HepG2 (cell line): Measurements from ENCODE around the gene FN1. TPM values are rescaled to one million over a fixed set of nuclear protein-coding genes. Genes with fewer than 3 reads are reported as not detected.

Experiments
- ATAC-seq: fragments of 200-7000 bp; cut with Tn5 transposase; 3 replicates; pipeline ENCODE4 v1.9.1; 2020; ENCODE audit warnings: mild to moderate bottlenecking, moderate library complexity
- BruUV-seq: library from RNA; stranded (reverse); fragments of 400-500 nt; replicated peaks from 2 replicates; lab custom pipeline; 2021; lab: Mats Ljungman, UMichigan
- CTCF ChIA-PET: fragments of 300-600 bp; formaldehyde crosslinking; extraction: SDS; loops from one replicate; lab custom pipeline; 2021; ENCODE audit warnings: low total read pairs, inconsistent platforms, low intra/inter-chr PET ratio; lab: Yijun Ruan, JAX
- POLR2A ChIA-PET: fragments of 350-600 bp; sonication (Branson Sonifier 250); formaldehyde crosslinking; loops from one replicate; lab custom pipeline; 2020; ENCODE audit warnings: antibody characterized with exemption, inconsistent platforms; lab: Yijun Ruan, JAX
- DNase-seq: peaks from one replicate; pipeline ENCODE4 v3.0.0-alpha.2; 2015; ENCODE audit warnings: low spot score
- FAIRE-seq: peaks from 3 replicates; lab custom pipeline; 2011; peaks lifted over from hg19 to GRCh38; lab: Jason Lieb, UNC
- H2AFZ ChIP-seq: one replicate; pipeline ENCODE4 v1.6.1; 2011; ENCODE audit warnings: low read length, inconsistent platforms
- H3K27ac ChIP-seq: fragments of 300-600 bp; 3 replicates; pipeline ENCODE4 v1.8.0; 2011; ENCODE audit warnings: mixed run types, mild to moderate bottlenecking, mixed read lengths, low read length, inconsistent platforms; ENCODE audit not compliant: insufficient read depth; ENCODE audit errors: extremely low read length
- H3K27me3 ChIP-seq, 2 experiments: fragments of 200-600 bp in 1 of 2; 2 replicates in 1 of 2; 3 replicates in 1 of 2; pipeline versions ENCODE4 v1.6.0 to v1.8.0; 2011; ENCODE audit warnings: low read length in 2 of 2, mild to moderate bottlenecking in 2 of 2, moderate library complexity in 2 of 2, inconsistent platforms in 1 of 2; ENCODE audit not compliant: insufficient read depth in 2 of 2, control insufficient read depth in 1 of 2
- H3K36me3 ChIP-seq, 2 experiments: fragments of 200-600 bp in 1 of 2; replicated peaks in 1 of 2; 2 replicates in 1 of 2; 3 replicates in 1 of 2; pipeline versions ENCODE4 v1.5.1 to v1.8.0; 2011; ENCODE audit warnings: low read length in 2 of 2, inconsistent platforms in 1 of 2; ENCODE audit not compliant: insufficient read depth in 2 of 2, control insufficient read depth in 1 of 2
- H3K4me1 ChIP-seq: 2 replicates; pipeline ENCODE4 v1.5.1; 2012; ENCODE audit warnings: low read length, inconsistent platforms; ENCODE audit not compliant: insufficient read depth
- H3K4me2 ChIP-seq: 2 replicates; pipeline ENCODE4 v1.6.0; 2011; ENCODE audit warnings: low read depth, low read length, inconsistent platforms
- H3K4me3 ChIP-seq, 3 experiments: fragments of 200-600 bp in 1 of 3; sonication (generic), shearing (Covaris generic) in 1 of 3; replicated peaks in 1 of 3; 2 replicates each; pipeline ENCODE4 v1.5.1; 2011 to 2016; ENCODE audit warnings: low read length in 3 of 3, inconsistent platforms in 2 of 3, low read depth in 2 of 3, mild to moderate bottlenecking in 2 of 3, control low read depth in 1 of 3, mixed read lengths in 1 of 3; ENCODE audit not compliant: insufficient read depth in 1 of 3
- H3K79me2 ChIP-seq: one replicate; pipeline ENCODE4 v1.6.1; 2011; ENCODE audit warnings: low read length, inconsistent platforms; ENCODE audit not compliant: insufficient read depth
- H3K9ac ChIP-seq: 2 replicates; pipeline ENCODE4 v1.6.0; 2011; ENCODE audit warnings: mild to moderate bottlenecking, low read depth, low read length, inconsistent platforms; ENCODE audit not compliant: insufficient read depth
- H3K9me3 ChIP-seq: 2 replicates; pipeline ENCODE4 v1.5.1; 2012; ENCODE audit warnings: mild to moderate bottlenecking, low read length
- H4K20me1 ChIP-seq: 2 replicates; pipeline ENCODE4 v1.6.0; 2011; ENCODE audit warnings: inconsistent platforms, mild to moderate bottlenecking, low read length, moderate library complexity; ENCODE audit not compliant: insufficient read depth
- AHDC1 ChIP-seq: sonication (generic); formaldehyde crosslinking; IDR thresholded peaks from 2 replicates; pipeline ENCODE4 v1.5.1; 2020; ENCODE audit warnings: mild to moderate bottlenecking, missing genetic modification reagents, borderline replicate concordance
- ATF4 ChIP-seq, 2 experiments: fragments of 450-650 bp in 1 of 2; sonication (generic) in 1 of 2; formaldehyde crosslinking; IDR thresholded peaks; 2 replicates each; pipeline versions ENCODE4 v1.5.0 to v1.8.0; 2020 to 2022; ENCODE audit warnings: mild to moderate bottlenecking in 1 of 2, missing genetic modification reagents in 1 of 2
- EZH2 ChIP-seq: conservative IDR thresholded peaks from 2 replicates; pipeline ENCODE4 v1.6.1; 2012; ENCODE audit warnings: mild to moderate bottlenecking, low read depth, low read length, moderate library complexity
- HNF4A ChIP-seq: sonication (generic); formaldehyde crosslinking; IDR thresholded peaks from 2 replicates; pipeline ENCODE4 v1.4.0; 2020; ENCODE audit warnings: missing genetic modification reagents
- KAT8 ChIP-seq: IDR thresholded peaks from 2 replicates; pipeline ENCODE4 v1.6.1; 2016; ENCODE audit warnings: missing genetic modification reagents, missing compliant biosample characterization
- NR2F1 ChIP-seq, 2 experiments: fragments of 450-650 bp in 1 of 2; formaldehyde crosslinking in 1 of 2; IDR thresholded peaks; 2 replicates each; pipeline versions ENCODE4 v1.5.0 to v1.6.1; 2016 to 2020; ENCODE audit warnings: mild to moderate bottlenecking in 1 of 2, missing compliant biosample characterization in 1 of 2, missing genetic modification reagents in 1 of 2, moderate library complexity in 1 of 2
- PCBP1 ChIP-seq: fragments of 200-400 bp; formaldehyde crosslinking; IDR thresholded peaks from 2 replicates; pipeline ENCODE4 v1.6.1; 2017; ENCODE audit warnings: mild to moderate bottlenecking, low read depth, low read length, borderline replicate concordance
- SCMH1 ChIP-seq: sonication (generic); formaldehyde crosslinking; IDR thresholded peaks from 2 replicates; pipeline ENCODE4 v1.9.0; 2021; ENCODE audit warnings: missing genetic modification reagents, mild to moderate bottlenecking, borderline replicate concordance
- SKI ChIP-seq: fragments of 450-650 bp; IDR thresholded peaks from one replicate; pipeline ENCODE4 v1.6.1; 2018; ENCODE audit warnings: mild to moderate bottlenecking; ENCODE audit not compliant: partially characterized antibody
- SNAI1 ChIP-seq: sonication (generic); formaldehyde crosslinking; IDR thresholded peaks from 2 replicates; pipeline ENCODE4 v1.5.0; 2020; ENCODE audit warnings: mild to moderate bottlenecking, missing genetic modification reagents, borderline replicate concordance
- SP5 ChIP-seq: IDR thresholded peaks from 2 replicates; pipeline ENCODE4 v1.6.1; 2016; ENCODE audit warnings: low read depth, borderline replicate concordance
- ZBTB46 ChIP-seq: sonication (generic); formaldehyde crosslinking; IDR thresholded peaks from 2 replicates; pipeline ENCODE4 v1.4.0; 2020; ENCODE audit warnings: mild to moderate bottlenecking, missing genetic modification reagents, borderline replicate concordance
- ZNF235 ChIP-seq: sonication (generic); formaldehyde crosslinking; IDR thresholded peaks from 2 replicates; pipeline ENCODE4 v1.8.1; 2023; ENCODE audit warnings: mild to moderate bottlenecking, missing genetic modification reagents, borderline replicate concordance
- ZNF552 ChIP-seq: sonication (generic); formaldehyde crosslinking; IDR thresholded peaks from 2 replicates; pipeline ENCODE4 v1.9.0; 2022; ENCODE audit warnings: missing genetic modification reagents, mild to moderate bottlenecking, borderline replicate concordance
- ZNF564 ChIP-seq: sonication (generic); formaldehyde crosslinking; IDR thresholded peaks from 2 replicates; pipeline ENCODE4 v1.8.1; 2023; ENCODE audit warnings: mild to moderate bottlenecking, missing genetic modification reagents
- WGBS: methylation state at CpG from one replicate; pipeline ENCODE4 v1.1.6; 2017; ENCODE audit warnings: low lambda C conversion rate; 5-methylcytosine and 5-hydroxymethylcytosine counted together
- in situ Hi-C: cut with HindIII; loops from 2 replicates; pipeline ENCODE4 v1.10.0; 2017; ENCODE audit warnings: low pct_unique_long_range_greater_than_20kb; ENCODE audit not compliant: extremely low pct_ligation_motif_present
- intact Hi-C: fragments of 100-400 bp; cut with micrococcal nuclease; formaldehyde crosslinking; loops from one replicate; pipeline ENCODE4 v1.10.0; 2022; ENCODE audit not compliant: unreplicated experiment
- polyA plus RNA-seq, 8 experiments: library from polyadenylated mRNA; depleted of rRNA in 3 of 8; stranded (reverse) in 7 of 8; unstranded in 1 of 8; fragments of >200 nt; fragmentation: Illumina TruSeq in 4 of 8; extraction: Trizol in 4 of 8; gene quantifications; 2 replicates each; pipeline versions ENCODE4 v1.2.1 to v1.2.3, GENCODE V29; 2011 to 2016; ENCODE audit warnings: low read depth in 4 of 8, missing spikeins in 1 of 8, mixed read lengths in 1 of 8; ENCODE audit not compliant: insufficient read depth in 1 of 8
- total RNA-seq, 5 experiments: library from RNA; depleted of rRNA; stranded (reverse); fragments of >200 nt; fragmentation: Illumina TruSeq; extraction: Trizol; gene quantifications; 2 replicates each; pipeline ENCODE4 v1.2.3, GENCODE V29; 2016; ENCODE audit warnings: low read depth in 1 of 5

FN1 gene
- total and polyA plus RNA-seq, 2 of the 13 experiments (the other 11 are each of a cell fraction or from before 2014, with no cell fraction given): 1,847 to 6,471 TPM

GRCh38 chr2:215420471-215420935 lies 15.4 kb downstream of the FN1 start:
- Histone ChIP-seq H3K79me2 (peaks cover 67% of the 10 kb centered on the region), H3K27ac (peak overlapping the region; percentile 77), H3K36me3 (peaks cover 27 to 77% of the 10 kb centered on the region in 2 experiments), H2AFZ (no peak overlapping the region), H3K27me3 (no peaks in the 10 kb centered on the region), H4K20me1 (0 out of 2 replicates have a peak, but pooled peaks cover 5% of the 10 kb centered on the region), H3K4me1 (peaks cover 100% of the 10 kb centered on the region), H3K4me3 (peak overlapping the region in 1 of 3 experiments; percentile 18; a peak in 1 of 6 replicates), H3K4me2 (peak overlapping the region; percentile 73), H3K9ac (peak overlapping the region; percentile 2; the same call in 1 of the 2 replicates), H3K9me3 (no peaks in the 10 kb centered on the region)
- POLR2A ChIA-PET: interaction anchor here (1.0 to 7.6 kb wide), 11 partner anchors 9 to 329 kb away, joined by 3 to 118 read pairs (median 5); partner anchors contain the start of gene FN1
- BruUV-seq: no TSS peak
- FAIRE-seq (no peak), DNase-seq (peak; percentile 92), ATAC-seq (peak; percentile 59)
- CTCF ChIA-PET: no interaction called here
- 19% methylated on average over 8 of the region's 8 CpGs for WGBS
- intact Hi-C loops (no loop called here), in situ Hi-C loops (no loop called here)
- no peak for TF ChIP-seq ZNF564 (CRISPR knock-in tag)
- TF ChIP-seq ATF4 (CRISPR knock-in tag; IDR thresholded peaks at IDR 0.05): peak in 1 of 2 experiments; percentile 65; a peak in 2 of 4 replicates
- peak; percentile 23 for TF ChIP-seq SKI
- TF ChIP-seq NR2F1 (CRISPR knock-in tag; IDR thresholded peaks at IDR 0.05): 0 out of 4 replicates have a peak, but pooled peaks have one; percentile 38 to 46
- TF ChIP-seq ZNF235 (CRISPR knock-in tag): no peak
- peak; percentile 82 for TF ChIP-seq HNF4A
- no peak for TF ChIP-seq ZBTB46 (CRISPR knock-in tag)
- no peak for TF ChIP-seq AHDC1 (CRISPR knock-in tag)
- TF ChIP-seq SP5 (CRISPR knock-in tag): 0 out of 2 replicates have a peak, but pooled peaks have one; percentile 23
- no peak for TF ChIP-seq ZNF552
- TF ChIP-seq EZH2: no peak
- no peak for TF ChIP-seq PCBP1
- TF ChIP-seq SNAI1 (CRISPR knock-in tag): no peak
- no peak for TF ChIP-seq SCMH1 (CRISPR knock-in tag)
- TF ChIP-seq KAT8 (CRISPR knock-in tag): peak; percentile 53; the same call in 1 of the 2 replicates
